ENCODE data around the gene GABRG3. TPM values are rescaled to one million over a fixed set of nuclear protein-coding genes. Genes with fewer than 3 reads are reported as not detected.

GABRG3 gene
- total and polyA plus RNA-seq, 4 donors = 0.02 to 0.19 TPM; not detected in 2

GRCh38 chr15:27512281-27513001 is 541.5 kb downstream of the GABRG3 start:
- 53% methylated on average over 4 of the region's 4 CpGs for WGBS
- H3K9me3 ChIP-seq (ENCODE audit: control insufficient read depth in 4 of 4, low read length in 3 of 4) = peaks cover 0 to 16% (median 2%) of the 10 kb centered on the region in 4 donors

GRCh38 chr15:27514526-27514925 is 543.5 kb downstream of the GABRG3 start:
- Histone ChIP-seq H3K36me3 (ENCODE audit: control insufficient read depth in 4 of 4, insufficient read depth in 3 of 4, low read depth in 1 of 4, low read length in 3 of 4) (no peaks in the 10 kb centered on the region), H3K27ac (ENCODE audit: low read depth in 1 of 2, low read length in 2 of 2) (no peak overlapping the region), H3K4me1 (ENCODE audit: control insufficient read depth in 4 of 4, insufficient read depth in 4 of 4, low read length in 3 of 4) (no peaks in the 10 kb centered on the region), H3K9me3 (ENCODE audit: control insufficient read depth in 4 of 4, low read length in 3 of 4) (peaks cover 0 to 11% (median 2%) of the 10 kb centered on the region in 4 donors), H3K9ac (ENCODE audit: low read depth in 1 of 2, low read length in 2 of 2) (no peak overlapping the region), H3K4me3 (ENCODE audit: low read depth in 1 of 3, low read length in 3 of 3) (no peak overlapping the region), H3K27me3 (ENCODE audit: control insufficient read depth in 4 of 4, insufficient read depth in 4 of 4, low read length in 3 of 4) (no peaks in the 10 kb centered on the region)
- TF ChIP-seq SP1 (IDR thresholded peaks at IDR 0.05) (no peak), GABPA (IDR thresholded peaks at IDR 0.05 in 1 of 2, conservative IDR thresholded peaks at IDR 0.05 in 1 of 2) (no peak), JUND (IDR thresholded peaks at IDR 0.05) (no peak), TAF1 (conservative IDR thresholded peaks at IDR 0.05) (no peak), HNF4A (conservative IDR thresholded peaks at IDR 0.05) (no peak), RXRA (IDR thresholded peaks at IDR 0.05) (no peak), ZBTB33 (IDR thresholded peaks at IDR 0.05) (no peak), YY1 (IDR thresholded peaks at IDR 0.05) (no peak), NR2F2 (IDR thresholded peaks at IDR 0.05) (no peak), ATF3 (IDR thresholded peaks at IDR 0.05) (no peak), MAX (IDR thresholded peaks at IDR 0.05) (no peak), FOXA1 (IDR thresholded peaks at IDR 0.05) (no peak), REST (IDR thresholded peaks at IDR 0.05) (no peak), RAD21 (IDR thresholded peaks at IDR 0.05) (no peak), HNF4G (IDR thresholded peaks at IDR 0.05) (no peak), FOXA2 (IDR thresholded peaks at IDR 0.05) (no peak), CTCF (IDR thresholded peaks at IDR 0.05; ENCODE audit: low read depth, low read length, missing input control) (no peak), EGR1 (IDR thresholded peaks at IDR 0.05; ENCODE audit: low read depth in 2 of 2) (no peak)
- 74% methylated on average over 3 of the region's 3 CpGs for WGBS
- no peak for DNase-seq (ENCODE audit: low spot score)

More at GRCh38 chr15:27512281-27513001, 541.5 kb downstream of the GABRG3 start:
- no peaks in the 10 kb centered on the region for H3K27me3 ChIP-seq (ENCODE audit: control insufficient read depth in 4 of 4, insufficient read depth in 4 of 4, low read length in 3 of 4)
- TF ChIP-seq CTCF (IDR thresholded peaks at IDR 0.05; ENCODE audit: low read depth, low read length, missing input control) (no peak), HNF4A (conservative IDR thresholded peaks at IDR 0.05) (peak in 1 of 2 donors; percentile 30), RXRA (IDR thresholded peaks at IDR 0.05) (peak in 1 of 2 donors; percentile 7)
- no peaks in the 10 kb centered on the region for H3K36me3 ChIP-seq (ENCODE audit: control insufficient read depth in 4 of 4, insufficient read depth in 3 of 4, low read depth in 1 of 4, low read length in 3 of 4)
- H3K9ac ChIP-seq (ENCODE audit: low read depth in 1 of 2, low read length in 2 of 2) = no peak overlapping the region
- H3K4me1 ChIP-seq (ENCODE audit: control insufficient read depth in 4 of 4, insufficient read depth in 4 of 4, low read length in 3 of 4) = no peaks in the 10 kb centered on the region
- H3K27ac ChIP-seq (ENCODE audit: low read depth in 1 of 2, low read length in 2 of 2) = no peak overlapping the region
- DNase-seq (ENCODE audit: low spot score) = no peak
- no peak overlapping the region for H3K4me3 ChIP-seq (ENCODE audit: low read depth in 1 of 3, low read length in 3 of 3)

Data from liver (tissue), 9 donors.